ENCODE results near the gene CCNY. TPM values are rescaled to one million over a fixed set of nuclear protein-coding genes. Genes with fewer than 3 reads are reported as not detected.

Gene CCNY
- total RNA-seq, 4 donors from 2014 or later: 37.5 to 56.3 (median 43.9) TPM

DNA sequence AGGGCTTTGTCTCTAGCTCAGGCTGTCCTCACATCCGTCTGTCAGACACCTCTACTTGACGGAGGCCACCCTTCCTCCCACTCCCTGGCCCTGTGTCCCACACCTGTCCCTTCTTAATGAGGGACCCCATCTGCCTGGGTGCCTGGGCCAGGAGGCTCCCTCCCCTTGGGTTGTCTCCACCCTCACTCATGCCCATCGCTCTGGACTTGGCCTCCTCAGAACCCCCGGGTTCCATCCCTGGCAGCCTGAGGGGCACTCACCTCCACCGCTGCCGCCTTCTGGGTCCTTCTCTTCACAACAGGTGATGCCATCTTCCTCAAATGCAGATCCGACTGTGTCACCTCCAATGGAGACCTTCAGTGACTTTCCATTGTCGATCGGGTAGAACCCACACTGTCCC lies 248.6 kb downstream of the CCNY start:
- WGBS, 2 donors: 97 to 98% methylated on average over 9 of the region's 9 CpGs
- Histone ChIP-seq H3K36me3 (no peaks in the 10 kb centered on the region), H3K27me3 (no peaks in the 10 kb centered on the region), H3K4me1 (no peaks in the 10 kb centered on the region), H3K9me3 (no peaks in the 10 kb centered on the region), H3K27ac (no peak overlapping the region), H3K4me3 (replicated peaks in 1 of 3) (no peak overlapping the region)
- no peak for DNase-seq
- TF ChIP-seq CTCF (IDR thresholded peaks at IDR 0.05) (no peak), POLR2A (IDR thresholded peaks at IDR 0.05) (no peak)
- intact Hi-C loops (cut with DNase I): no loop called here

GRCh38 chr10:35585356-35585755 lies 249.0 kb downstream of the CCNY start:
- H3K4me1 ChIP-seq: no peaks in the 10 kb centered on the region
- no peak for TF ChIP-seq POLR2A (IDR thresholded peaks at IDR 0.05)
- no peak for TF ChIP-seq CTCF (IDR thresholded peaks at IDR 0.05)
- H3K9me3 ChIP-seq: no peaks in the 10 kb centered on the region
- no peaks in the 10 kb centered on the region for H3K36me3 ChIP-seq
- intact Hi-C loops (cut with DNase I): no loop called here
- no peaks in the 10 kb centered on the region for H3K27me3 ChIP-seq
- no peak overlapping the region for H3K4me3 ChIP-seq (replicated peaks in 1 of 3)
- no peak for DNase-seq
- 91 to 95% methylated on average over 9 to 11 of the region's 11 CpGs for whole genome bisulfite sequencing, 2 donors
- no peak overlapping the region for H3K27ac ChIP-seq

DNA sequence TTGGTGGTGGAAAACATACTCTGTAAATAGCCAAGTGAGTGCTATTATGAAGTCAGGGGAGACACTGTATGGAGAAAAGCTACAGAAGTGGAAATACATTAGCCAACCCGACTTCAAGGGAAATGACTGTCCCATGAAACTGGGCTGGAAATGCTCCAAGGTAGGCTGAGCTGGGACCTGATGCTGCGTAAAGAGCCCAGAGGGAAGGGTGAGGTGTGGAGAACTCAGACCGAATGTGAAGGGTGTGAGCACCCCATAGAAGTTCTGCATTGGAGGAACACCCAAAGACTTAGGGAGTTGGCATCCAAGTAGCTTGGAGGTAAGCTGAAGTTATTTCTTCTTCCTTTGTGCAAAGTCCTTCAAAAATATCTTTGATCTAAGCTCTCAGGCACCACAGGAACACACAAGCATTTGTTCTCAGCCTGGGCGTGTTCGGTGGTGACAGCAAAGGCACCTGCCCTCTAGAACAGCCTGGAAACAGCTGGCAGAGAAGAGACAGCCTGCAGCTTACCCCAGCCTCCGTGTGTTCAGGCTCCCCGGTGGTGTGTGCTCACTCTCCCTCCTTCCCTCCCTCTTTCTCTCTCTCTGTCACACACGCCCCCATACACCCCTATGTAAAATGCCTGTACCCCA lies 249.7 kb downstream of the CCNY start:
- H3K36me3 ChIP-seq: no peaks in the 10 kb centered on the region
- no peak for DNase-seq
- no peaks in the 10 kb centered on the region for H3K27me3 ChIP-seq
- intact Hi-C loops (cut with DNase I): no loop called here
- no peak overlapping the region for H3K27ac ChIP-seq
- no peaks in the 10 kb centered on the region for H3K4me1 ChIP-seq
- TF ChIP-seq CTCF (IDR thresholded peaks at IDR 0.05) (no peak), POLR2A (IDR thresholded peaks at IDR 0.05) (no peak)
- no peak overlapping the region for H3K4me3 ChIP-seq (replicated peaks in 1 of 3)
- WGBS, 2 donors: 48 to 63% methylated on average over 8 of the region's 8 CpGs
- H3K9me3 ChIP-seq: no peaks in the 10 kb centered on the region

- H3K27me3 ChIP-seq: no peaks in the 10 kb centered on the region
- no peak overlapping the region for H3K27ac ChIP-seq
- no peaks in the 10 kb centered on the region for H3K4me1 ChIP-seq
- H3K9me3 ChIP-seq: no peaks in the 10 kb centered on the region
- no peaks in the 10 kb centered on the region for H3K36me3 ChIP-seq
- no peak for TF ChIP-seq POLR2A (IDR thresholded peaks at IDR 0.05)
- no peak for TF ChIP-seq CTCF (IDR thresholded peaks at IDR 0.05)
- no peak for DNase-seq
- no peak overlapping the region for H3K4me3 ChIP-seq (replicated peaks in 1 of 3)
- intact Hi-C loops (cut with DNase I): no loop called here
These were observed 252.5 kb downstream of the CCNY start for GRCh38 chr10:35588836-35589235.

DNA sequence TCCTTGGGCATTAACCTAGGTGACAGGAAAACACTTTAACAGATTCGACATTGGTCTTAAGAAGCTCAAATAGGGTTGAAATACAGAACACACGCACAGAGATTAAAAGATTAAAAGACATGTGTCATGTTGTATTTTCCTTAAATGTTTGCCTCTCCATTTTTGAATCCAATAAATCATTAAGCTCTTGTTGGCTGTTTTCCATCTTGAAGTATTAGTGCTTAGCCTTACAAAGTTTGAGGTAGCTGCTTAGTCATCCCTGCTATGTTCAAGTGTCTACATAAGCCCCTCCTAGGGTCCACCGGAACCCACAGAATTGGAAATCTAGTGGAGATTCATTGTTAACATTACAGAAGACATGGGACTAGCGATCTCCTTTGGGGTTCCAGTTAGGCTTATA lies 256.1 kb downstream of the CCNY start:
- Histone ChIP-seq H3K27ac (no peak overlapping the region), H3K36me3 (no peaks in the 10 kb centered on the region), H3K27me3 (no peaks in the 10 kb centered on the region), H3K4me1 (no peaks in the 10 kb centered on the region), H3K4me3 (replicated peaks in 1 of 3) (no peak overlapping the region), H3K9me3 (no peaks in the 10 kb centered on the region)
- intact Hi-C loops (cut with DNase I): no loop called here
- TF ChIP-seq CTCF (IDR thresholded peaks at IDR 0.05) (no peak), POLR2A (IDR thresholded peaks at IDR 0.05) (no peak)
- DNase-seq: no peak
- WGBS, 2 donors: 91 to 96% methylated on average over 4 of the region's 4 CpGs
